AG04450 (cell line): ENCODE measurements around the gene CCDC190. TPM values are rescaled to one million over a fixed set of nuclear protein-coding genes. Genes with fewer than 3 reads are reported as not detected.
A peak's percentile ranks its signal among the peaks of the same experiment; 100 is the strongest.

ENCODE experiments used
- CTCF ChIA-PET: fragments of 300-600, 350-600 bp; formaldehyde crosslinking; extraction: SDS; loops from one replicate; lab custom pipeline; 2022; ENCODE audit warnings: antibody characterized with exemption, inconsistent platforms; lab: Charles Lee
- POLR2A ChIA-PET: fragments of 350-600 bp; formaldehyde crosslinking; extraction: SDS; loops from one replicate; lab custom pipeline; 2021; ENCODE audit warnings: antibody characterized with exemption, inconsistent platforms; lab: Yijun Ruan, JAX
- DNase-seq: peaks from one replicate; pipeline ENCODE4 v3.0.0-alpha.2; 2011; ENCODE audit warnings: low read depth, low spot score
- H3K27ac ChIP-seq: one replicate; pipeline ENCODE4 v1.5.1; 2012; ENCODE audit warnings: low read depth, low read length, control low read depth
- H3K27me3 ChIP-seq: one replicate; pipeline ENCODE4 v1.6.0; 2012; ENCODE audit warnings: low read length; ENCODE audit not compliant: control insufficient read depth, insufficient read depth
- H3K4me3 ChIP-seq: 2 replicates; pipeline ENCODE4 v1.5.1; 2011; ENCODE audit warnings: mild to moderate bottlenecking, low read depth, low read length, control low read depth
- H3K9me3 ChIP-seq: 2 replicates; pipeline ENCODE4 v1.5.1; 2012; ENCODE audit warnings: low read length; ENCODE audit not compliant: control insufficient read depth, insufficient read depth
- CTCF ChIP-seq: IDR thresholded peaks from 2 replicates; pipeline ENCODE4 v1.5.1; 2011; ENCODE audit warnings: low read depth, low read length, control low read depth, inconsistent platforms
- polyA plus RNA-seq: library from polyadenylated mRNA; depleted of rRNA; stranded (reverse); fragments of >200 nt; gene quantifications from 2 replicates; pipeline ENCODE4 v1.2.3, GENCODE V29; 2011

CCDC190 gene
- polyA plus RNA-seq, 1 experiment, result not detected

- Histone ChIP-seq H3K27me3 (no peaks in the 10 kb centered on the region), H3K4me3 (no peak overlapping the region), H3K27ac (no peak overlapping the region), H3K9me3 (no peaks in the 10 kb centered on the region)
- DNase-seq, result peak; percentile 55
- CTCF ChIA-PET, result interaction anchor here (0.6 to 4.3 kb wide), 49 partner anchors 9 to 675 kb away, joined by 3 to 118 read pairs (median 4); partner anchors contain the start of genes RGS4 and RGS5
- POLR2A ChIA-PET, result interaction anchor here (1.0 kb wide), 1 partner anchor 215 kb away, joined by 4 read pairs; the partner anchor contains the start of gene RGS4
- TF ChIP-seq CTCF, result peak; percentile 87
These were observed 6.6 kb downstream of the CCDC190 start for GRCh38 chr1:162854245-162854882.

GRCh38 chr1:162851341-162851740 lies 9.6 kb downstream of the CCDC190 start:
- H3K27me3 ChIP-seq, result no peaks in the 10 kb centered on the region
- no peak for DNase-seq
- ChIA-PET POLR2A (no interaction called here), CTCF (interaction anchor here (0.6 to 4.3 kb wide), 4 partner anchors 219 to 1823 kb away, joined by 3 to 118 read pairs (median 4); partner anchors contain the start of gene RGS4)
- H3K9me3 ChIP-seq, result no peaks in the 10 kb centered on the region
- TF ChIP-seq CTCF, result no peak
- no peak overlapping the region for H3K27ac ChIP-seq
- H3K4me3 ChIP-seq, result no peak overlapping the region

- no peak for DNase-seq
- ChIA-PET POLR2A (no interaction called here), CTCF (interaction anchor here (0.5 to 5.2 kb wide), 7 partner anchors 9 to 1642 kb away, joined by 3 to 102 read pairs (median 59); partner anchors contain the start of genes CCDC190 and RGS4)
- no peaks in the 10 kb centered on the region for H3K27me3 ChIP-seq
- no peaks in the 10 kb centered on the region for H3K9me3 ChIP-seq
- no peak overlapping the region for H3K4me3 ChIP-seq
- no peak overlapping the region for H3K27ac ChIP-seq
- no peak for TF ChIP-seq CTCF
These were observed 11.3 kb downstream of the CCDC190 start for GRCh38 chr1:162849711-162850110.

- DNase-seq, result peak; percentile 67
- Histone ChIP-seq H3K9me3 (no peaks in the 10 kb centered on the region), H3K27me3 (no peaks in the 10 kb centered on the region), H3K27ac (no peak overlapping the region), H3K4me3 (no peak overlapping the region)
- ChIA-PET POLR2A (interaction anchor here (0.6 to 1.2 kb wide), 2 partner anchors 26 to 223 kb away, joined by 3 to 6 read pairs; no protein-coding TSS in a partner anchor), CTCF (interaction anchor here (0.6 to 5.2 kb wide), 60 partner anchors 11 to 787 kb away, joined by 3 to 102 read pairs (median 4); partner anchors contain the start of genes CCDC190, NUF2, RGS4 and RGS5)
- TF ChIP-seq CTCF, result peak; percentile 91
These were observed 13.0 kb downstream of the CCDC190 start for GRCh38 chr1:162847839-162848453.
